ENCODE measurements around the gene CA10.

The CA10 gene

DNA sequence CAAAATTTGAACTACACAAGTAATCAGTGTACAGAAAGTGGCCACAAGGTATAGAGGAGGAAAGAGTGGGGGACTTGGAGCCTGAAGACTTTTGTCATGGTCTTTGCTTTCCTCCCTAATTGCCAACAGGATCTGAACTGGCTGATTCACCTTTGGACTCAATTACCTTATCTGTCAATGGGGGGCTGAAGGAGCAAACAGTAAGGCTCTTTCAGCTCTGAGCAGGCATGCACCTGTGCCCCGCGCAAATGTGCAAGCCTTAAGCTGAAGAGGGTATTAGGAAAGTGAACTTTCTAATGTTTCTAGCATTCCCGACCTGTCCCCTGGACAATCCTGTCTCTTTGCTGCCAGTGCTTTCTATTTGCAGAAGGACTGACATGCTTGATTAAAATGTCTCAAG, 302.7 kb downstream of the CA10 start:
- in situ Hi-C loops (cut with HindIII; ENCODE audit: low sequenced_read_pairs), result no loop called here
- H3K4me3 ChIP-seq (ENCODE audit: low read depth, low read length), result no peak overlapping the region
- TF ChIP-seq, protein P1, sequence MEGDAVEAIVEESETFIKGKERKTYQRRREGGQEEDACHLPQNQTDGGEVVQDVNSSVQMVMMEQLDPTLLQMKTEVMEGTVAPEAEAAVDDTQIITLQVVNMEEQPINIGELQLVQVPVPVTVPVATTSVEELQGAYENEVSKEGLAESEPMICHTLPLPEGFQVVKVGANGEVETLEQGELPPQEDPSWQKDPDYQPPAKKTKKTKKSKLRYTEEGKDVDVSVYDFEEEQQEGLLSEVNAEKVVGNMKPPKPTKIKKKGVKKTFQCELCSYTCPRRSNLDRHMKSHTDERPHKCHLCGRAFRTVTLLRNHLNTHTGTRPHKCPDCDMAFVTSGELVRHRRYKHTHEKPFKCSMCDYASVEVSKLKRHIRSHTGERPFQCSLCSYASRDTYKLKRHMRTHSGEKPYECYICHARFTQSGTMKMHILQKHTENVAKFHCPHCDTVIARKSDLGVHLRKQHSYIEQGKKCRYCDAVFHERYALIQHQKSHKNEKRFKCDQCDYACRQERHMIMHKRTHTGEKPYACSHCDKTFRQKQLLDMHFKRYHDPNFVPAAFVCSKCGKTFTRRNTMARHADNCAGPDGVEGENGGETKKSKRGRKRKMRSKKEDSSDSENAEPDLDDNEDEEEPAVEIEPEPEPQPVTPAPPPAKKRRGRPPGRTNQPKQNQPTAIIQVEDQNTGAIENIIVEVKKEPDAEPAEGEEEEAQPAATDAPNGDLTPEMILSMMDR (IDR thresholded peaks at IDR 0.05; ENCODE audit: low read depth, low read length), result no peak
- no peak for DNase-seq (ENCODE audit: low read depth, low spot score)

DNA sequence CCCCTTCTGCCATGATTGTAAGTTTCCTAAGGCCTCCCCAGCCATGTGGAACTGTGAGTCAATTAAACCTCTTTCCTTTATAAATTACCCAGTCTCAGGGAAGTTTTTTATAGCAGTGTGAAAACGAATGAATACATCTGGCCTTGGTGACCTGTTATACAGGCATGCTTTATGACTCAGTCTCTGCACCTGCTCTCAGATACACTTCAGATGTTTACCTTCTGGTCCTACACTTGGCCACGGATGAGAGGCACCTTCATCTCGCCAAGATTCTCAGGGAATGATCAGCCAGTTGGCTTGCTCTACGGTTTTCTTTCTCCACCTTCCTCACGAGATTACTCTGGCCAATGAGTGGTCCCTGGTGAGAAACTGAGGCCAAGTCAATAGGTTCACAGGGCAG, 304.7 kb downstream of the CA10 start:
- in situ Hi-C loops (cut with HindIII; ENCODE audit: low sequenced_read_pairs), result no loop called here
- TF ChIP-seq, protein P1 (IDR thresholded peaks at IDR 0.05; ENCODE audit: low read depth, low read length), result no peak
- DNase-seq (ENCODE audit: low read depth, low spot score), result no peak
- no peak overlapping the region for H3K4me3 ChIP-seq (ENCODE audit: low read depth, low read length)

DNA sequence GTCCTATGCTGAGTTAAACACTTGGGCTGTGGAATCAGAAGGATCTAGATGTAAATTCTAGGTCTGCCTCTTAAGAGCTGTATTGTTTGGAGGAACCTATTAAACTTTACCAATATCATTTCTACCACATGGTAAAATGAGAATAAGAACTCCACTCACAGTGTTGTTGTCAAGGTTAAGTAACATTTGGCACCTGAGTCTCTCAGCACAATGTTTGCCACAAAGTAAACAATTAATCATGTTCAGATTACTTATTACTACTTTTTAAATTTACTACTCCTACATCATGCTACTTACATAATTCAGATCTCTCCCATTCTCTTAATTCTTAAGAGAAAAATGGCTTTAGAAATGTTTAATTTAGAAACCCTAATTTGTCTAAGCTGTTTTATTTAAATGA, 305.9 kb downstream of the CA10 start:
- TF ChIP-seq, protein P1 (IDR thresholded peaks at IDR 0.05; ENCODE audit: low read depth, low read length), result no peak
- in situ Hi-C loops (cut with HindIII; ENCODE audit: low sequenced_read_pairs), result no loop called here
- DNase-seq (ENCODE audit: low read depth, low spot score), result no peak

DNA sequence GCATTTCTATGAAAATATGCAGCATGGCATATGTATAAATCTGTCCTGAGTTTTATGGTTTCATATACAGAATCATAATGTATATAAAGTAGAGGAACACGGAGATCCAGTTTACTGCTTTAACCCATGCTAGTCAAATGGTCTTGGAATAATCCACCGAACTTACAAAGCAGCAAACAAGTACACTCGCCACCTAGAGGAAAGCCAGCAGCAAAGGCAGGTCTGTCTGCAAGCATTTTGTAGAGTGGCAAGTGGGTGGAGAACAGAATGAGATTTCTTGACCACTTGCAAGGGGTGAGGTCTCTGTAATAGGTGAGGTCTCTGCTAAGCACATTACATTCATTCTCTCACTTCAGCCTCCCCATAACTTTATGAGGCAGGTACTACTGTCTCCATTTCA, 308.3 kb downstream of the CA10 start:
- DNase-seq (ENCODE audit: low read depth, low spot score), result no peak
- H3K4me3 ChIP-seq (ENCODE audit: low read depth, low read length), result no peak overlapping the region
- in situ Hi-C loops (cut with HindIII; ENCODE audit: low sequenced_read_pairs), result no loop called here
- TF ChIP-seq, protein P1 (IDR thresholded peaks at IDR 0.05; ENCODE audit: low read depth, low read length), result no peak

More for the DNA sequence above, 305.9 kb downstream of the CA10 start:
- H3K4me3 ChIP-seq (ENCODE audit: low read depth, low read length), result no peak overlapping the region

DNA sequence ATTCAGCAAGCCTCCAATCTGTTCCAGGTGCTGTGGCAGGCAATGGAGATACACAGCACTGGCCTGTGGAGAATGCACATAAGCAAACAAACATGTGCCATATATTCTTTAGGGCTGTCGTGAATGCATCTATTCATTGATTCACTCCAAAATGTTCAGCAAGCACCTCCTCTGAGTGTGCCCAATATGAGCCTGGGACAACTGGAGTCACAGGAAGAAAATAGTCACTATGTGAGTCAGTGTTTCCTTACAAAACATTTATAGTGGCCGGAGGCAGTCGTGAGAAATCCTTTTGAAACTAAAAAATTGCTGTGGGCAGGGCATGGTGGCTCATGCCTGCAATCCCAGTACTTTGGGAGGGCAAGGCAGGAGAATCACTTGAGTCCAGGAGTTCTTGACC, 310.1 kb downstream of the CA10 start:
- DNase-seq (ENCODE audit: low read depth, low spot score), result no peak
- TF ChIP-seq, protein P1 (IDR thresholded peaks at IDR 0.05; ENCODE audit: low read depth, low read length), result no peak
- H3K4me3 ChIP-seq (ENCODE audit: low read depth, low read length), result no peak overlapping the region
- in situ Hi-C loops (cut with HindIII; ENCODE audit: low sequenced_read_pairs), result no loop called here

DNA sequence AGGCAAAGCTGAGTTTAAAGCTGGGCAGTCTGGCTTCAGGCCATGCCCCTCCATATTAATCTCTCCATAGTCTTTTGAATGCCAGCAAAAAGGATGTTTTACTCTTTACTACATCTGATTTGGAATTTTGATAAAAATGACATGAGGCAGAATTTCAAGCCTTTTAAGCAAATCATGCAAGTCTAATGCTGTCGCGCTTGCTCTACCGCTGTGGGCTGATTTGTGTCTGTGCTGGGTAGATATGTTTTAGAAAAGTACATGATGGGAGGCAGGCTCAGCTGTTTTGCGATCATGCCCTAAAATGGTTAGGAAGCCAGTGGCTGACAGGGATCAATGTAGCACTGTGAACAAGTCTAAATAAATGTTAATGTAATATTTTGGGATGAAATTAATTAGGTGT, 311.9 kb downstream of the CA10 start:
- no peak for DNase-seq (ENCODE audit: low read depth, low spot score)
- no peak overlapping the region for H3K4me3 ChIP-seq (ENCODE audit: low read depth, low read length)
- TF ChIP-seq, protein P1 (IDR thresholded peaks at IDR 0.05; ENCODE audit: low read depth, low read length), result no peak
- in situ Hi-C loops (cut with HindIII; ENCODE audit: low sequenced_read_pairs), result no loop called here

DNA sequence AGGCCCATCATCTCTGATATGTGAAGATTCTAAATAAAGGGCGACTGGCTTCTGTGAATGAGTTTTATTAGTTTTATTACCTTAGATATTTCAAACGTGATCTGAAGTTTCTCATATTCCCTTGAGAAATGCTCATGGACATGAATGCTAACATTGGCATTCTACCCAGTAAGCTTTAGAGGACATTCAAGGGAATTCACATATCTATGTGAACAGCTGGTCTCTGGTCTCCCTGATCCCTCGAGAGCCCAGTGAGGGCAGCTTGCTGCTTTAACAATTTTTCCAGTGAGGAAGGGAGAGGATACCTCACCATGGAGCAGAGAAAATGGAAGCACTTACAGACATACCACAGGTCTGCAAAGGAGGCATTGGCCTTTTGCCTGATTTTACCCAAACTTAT, 312.7 kb downstream of the CA10 start:
- H3K4me3 ChIP-seq (ENCODE audit: low read depth, low read length), result no peak overlapping the region
- no peak for DNase-seq (ENCODE audit: low read depth, low spot score)
- TF ChIP-seq, protein P1 (IDR thresholded peaks at IDR 0.05; ENCODE audit: low read depth, low read length), result no peak
- in situ Hi-C loops (cut with HindIII; ENCODE audit: low sequenced_read_pairs), result no loop called here
